HepG2 (cell line): Measurements from ENCODE around the gene GUCY2F. TPM values are rescaled to one million over a fixed set of nuclear protein-coding genes. Genes with fewer than 3 reads are reported as not detected.

Source experiments
- ATAC-seq: fragments of 200-7000 bp; cut with Tn5 transposase; 3 replicates; pipeline ENCODE4 v1.9.1; 2020; ENCODE audit warnings: mild to moderate bottlenecking, moderate library complexity
- BruUV-seq: library from RNA; stranded (reverse); fragments of 400-500 nt; replicated peaks from 2 replicates; lab custom pipeline; 2021; lab: Mats Ljungman, UMichigan
- CTCF ChIA-PET: fragments of 300-600 bp; formaldehyde crosslinking; extraction: SDS; loops from one replicate; lab custom pipeline; 2021; ENCODE audit warnings: low total read pairs, inconsistent platforms, low intra/inter-chr PET ratio; lab: Yijun Ruan, JAX
- POLR2A ChIA-PET: fragments of 350-600 bp; sonication (Branson Sonifier 250); formaldehyde crosslinking; loops from one replicate; lab custom pipeline; 2020; ENCODE audit warnings: antibody characterized with exemption, inconsistent platforms; lab: Yijun Ruan, JAX
- DNase-seq: peaks from one replicate; pipeline ENCODE4 v3.0.0-alpha.2; 2015; ENCODE audit warnings: low spot score
- FAIRE-seq: peaks from 3 replicates; lab custom pipeline; 2011; peaks lifted over from hg19 to GRCh38; lab: Jason Lieb, UNC
- H2AFZ ChIP-seq: one replicate; pipeline ENCODE4 v1.6.1; 2011; ENCODE audit warnings: low read length, inconsistent platforms
- H3K27ac ChIP-seq: fragments of 300-600 bp; 3 replicates; pipeline ENCODE4 v1.8.0; 2011; ENCODE audit warnings: mixed run types, mild to moderate bottlenecking, mixed read lengths, low read length, inconsistent platforms; ENCODE audit not compliant: insufficient read depth; ENCODE audit errors: extremely low read length
- H3K27me3 ChIP-seq, 2 experiments: fragments of 200-600 bp in 1 of 2; 2 replicates in 1 of 2; 3 replicates in 1 of 2; pipeline versions ENCODE4 v1.6.0 to v1.8.0; 2011; ENCODE audit warnings: low read length in 2 of 2, mild to moderate bottlenecking in 2 of 2, moderate library complexity in 2 of 2, inconsistent platforms in 1 of 2; ENCODE audit not compliant: insufficient read depth in 2 of 2, control insufficient read depth in 1 of 2
- H3K36me3 ChIP-seq, 2 experiments: fragments of 200-600 bp in 1 of 2; replicated peaks in 1 of 2; 2 replicates in 1 of 2; 3 replicates in 1 of 2; pipeline versions ENCODE4 v1.5.1 to v1.8.0; 2011; ENCODE audit warnings: low read length in 2 of 2, inconsistent platforms in 1 of 2; ENCODE audit not compliant: insufficient read depth in 2 of 2, control insufficient read depth in 1 of 2
- H3K4me1 ChIP-seq: 2 replicates; pipeline ENCODE4 v1.5.1; 2012; ENCODE audit warnings: low read length, inconsistent platforms; ENCODE audit not compliant: insufficient read depth
- H3K4me2 ChIP-seq: 2 replicates; pipeline ENCODE4 v1.6.0; 2011; ENCODE audit warnings: low read depth, low read length, inconsistent platforms
- H3K4me3 ChIP-seq, 3 experiments: fragments of 200-600 bp in 1 of 3; sonication (generic), shearing (Covaris generic) in 1 of 3; replicated peaks in 1 of 3; 2 replicates each; pipeline ENCODE4 v1.5.1; 2011 to 2016; ENCODE audit warnings: low read length in 3 of 3, inconsistent platforms in 2 of 3, low read depth in 2 of 3, mild to moderate bottlenecking in 2 of 3, control low read depth in 1 of 3, mixed read lengths in 1 of 3; ENCODE audit not compliant: insufficient read depth in 1 of 3
- H3K79me2 ChIP-seq: one replicate; pipeline ENCODE4 v1.6.1; 2011; ENCODE audit warnings: low read length, inconsistent platforms; ENCODE audit not compliant: insufficient read depth
- H3K9ac ChIP-seq: 2 replicates; pipeline ENCODE4 v1.6.0; 2011; ENCODE audit warnings: mild to moderate bottlenecking, low read depth, low read length, inconsistent platforms; ENCODE audit not compliant: insufficient read depth
- H3K9me3 ChIP-seq: 2 replicates; pipeline ENCODE4 v1.5.1; 2012; ENCODE audit warnings: mild to moderate bottlenecking, low read length
- H4K20me1 ChIP-seq: 2 replicates; pipeline ENCODE4 v1.6.0; 2011; ENCODE audit warnings: inconsistent platforms, mild to moderate bottlenecking, low read length, moderate library complexity; ENCODE audit not compliant: insufficient read depth
- KMT2A ChIP-seq: sonication (generic); formaldehyde crosslinking; IDR thresholded peaks from 2 replicates; pipeline ENCODE4 v1.4.0; 2020; ENCODE audit warnings: missing genetic modification reagents
- MAF1 ChIP-seq: sonication (generic); formaldehyde crosslinking; IDR thresholded peaks from 2 replicates; pipeline ENCODE4 v1.5.0; 2020; ENCODE audit warnings: missing genetic modification reagents, borderline replicate concordance
- SMC3 ChIP-seq: IDR thresholded peaks from 2 replicates; pipeline ENCODE4 v1.6.1; 2011; ENCODE audit warnings: low read length, improper control_type of control experiment
- STAG1 ChIP-seq: sonication (generic); formaldehyde crosslinking; IDR thresholded peaks from 2 replicates; pipeline ENCODE4 v1.4.0; 2020; ENCODE audit warnings: missing genetic modification reagents
- ZBTB4 ChIP-seq: sonication (generic); formaldehyde crosslinking; IDR thresholded peaks from 2 replicates; pipeline ENCODE4 v1.4.0; 2020; ENCODE audit warnings: missing genetic modification reagents, mild to moderate bottlenecking, borderline replicate concordance
- ZNF335 ChIP-seq: sonication (generic); formaldehyde crosslinking; IDR thresholded peaks from 2 replicates; pipeline ENCODE4 v1.4.0; 2020; ENCODE audit warnings: missing genetic modification reagents
- ZNF768 ChIP-seq: sonication (generic); formaldehyde crosslinking; IDR thresholded peaks from 2 replicates; pipeline ENCODE4 v1.4.0; 2020; ENCODE audit warnings: missing genetic modification reagents
- WGBS: methylation state at CpG from one replicate; pipeline ENCODE4 v1.1.6; 2017; ENCODE audit warnings: low lambda C conversion rate; 5-methylcytosine and 5-hydroxymethylcytosine counted together
- in situ Hi-C: cut with HindIII; loops from 2 replicates; pipeline ENCODE4 v1.10.0; 2017; ENCODE audit warnings: low pct_unique_long_range_greater_than_20kb; ENCODE audit not compliant: extremely low pct_ligation_motif_present
- intact Hi-C: fragments of 100-400 bp; cut with micrococcal nuclease; formaldehyde crosslinking; loops from one replicate; pipeline ENCODE4 v1.10.0; 2022; ENCODE audit not compliant: unreplicated experiment
- polyA plus RNA-seq, 8 experiments: library from polyadenylated mRNA; depleted of rRNA in 3 of 8; stranded (reverse) in 7 of 8; unstranded in 1 of 8; fragments of >200 nt; fragmentation: Illumina TruSeq in 4 of 8; extraction: Trizol in 4 of 8; gene quantifications; 2 replicates each; pipeline versions ENCODE4 v1.2.1 to v1.2.3, GENCODE V29; 2011 to 2016; ENCODE audit warnings: low read depth in 4 of 8, missing spikeins in 1 of 8, mixed read lengths in 1 of 8; ENCODE audit not compliant: insufficient read depth in 1 of 8
- total RNA-seq, 5 experiments: library from RNA; depleted of rRNA; stranded (reverse); fragments of >200 nt; fragmentation: Illumina TruSeq; extraction: Trizol; gene quantifications; 2 replicates each; pipeline ENCODE4 v1.2.3, GENCODE V29; 2016; ENCODE audit warnings: low read depth in 1 of 5
- TF ChIP-seq, protein P1 (sequence below): sonication (generic); formaldehyde crosslinking; IDR thresholded peaks from 2 replicates; pipeline ENCODE4 v1.4.0; 2020; ENCODE audit warnings: missing genetic modification reagents
- TF ChIP-seq, protein P2 (sequence below): IDR thresholded peaks from 2 replicates; pipeline ENCODE4 v1.6.1; 2016; ENCODE audit warnings: missing compliant biosample characterization, missing genetic modification reagents, borderline replicate concordance
- TF ChIP-seq, protein P3 (sequence below): sonication (generic); formaldehyde crosslinking; IDR thresholded peaks from 2 replicates; pipeline ENCODE4 v1.5.0; 2020; ENCODE audit warnings: mild to moderate bottlenecking, missing genetic modification reagents, moderate library complexity

GUCY2F gene
- total and polyA plus RNA-seq, 2 of the 13 experiments (the other 11 are each of a cell fraction or from before 2014, with no cell fraction given): 0.03 TPM; not detected in 1

GRCh38 chrX:109472939-109473735, 8.7 kb downstream of the GUCY2F start:
- no TSS peak for BruUV-seq
- TF ChIP-seq, protein P1, sequence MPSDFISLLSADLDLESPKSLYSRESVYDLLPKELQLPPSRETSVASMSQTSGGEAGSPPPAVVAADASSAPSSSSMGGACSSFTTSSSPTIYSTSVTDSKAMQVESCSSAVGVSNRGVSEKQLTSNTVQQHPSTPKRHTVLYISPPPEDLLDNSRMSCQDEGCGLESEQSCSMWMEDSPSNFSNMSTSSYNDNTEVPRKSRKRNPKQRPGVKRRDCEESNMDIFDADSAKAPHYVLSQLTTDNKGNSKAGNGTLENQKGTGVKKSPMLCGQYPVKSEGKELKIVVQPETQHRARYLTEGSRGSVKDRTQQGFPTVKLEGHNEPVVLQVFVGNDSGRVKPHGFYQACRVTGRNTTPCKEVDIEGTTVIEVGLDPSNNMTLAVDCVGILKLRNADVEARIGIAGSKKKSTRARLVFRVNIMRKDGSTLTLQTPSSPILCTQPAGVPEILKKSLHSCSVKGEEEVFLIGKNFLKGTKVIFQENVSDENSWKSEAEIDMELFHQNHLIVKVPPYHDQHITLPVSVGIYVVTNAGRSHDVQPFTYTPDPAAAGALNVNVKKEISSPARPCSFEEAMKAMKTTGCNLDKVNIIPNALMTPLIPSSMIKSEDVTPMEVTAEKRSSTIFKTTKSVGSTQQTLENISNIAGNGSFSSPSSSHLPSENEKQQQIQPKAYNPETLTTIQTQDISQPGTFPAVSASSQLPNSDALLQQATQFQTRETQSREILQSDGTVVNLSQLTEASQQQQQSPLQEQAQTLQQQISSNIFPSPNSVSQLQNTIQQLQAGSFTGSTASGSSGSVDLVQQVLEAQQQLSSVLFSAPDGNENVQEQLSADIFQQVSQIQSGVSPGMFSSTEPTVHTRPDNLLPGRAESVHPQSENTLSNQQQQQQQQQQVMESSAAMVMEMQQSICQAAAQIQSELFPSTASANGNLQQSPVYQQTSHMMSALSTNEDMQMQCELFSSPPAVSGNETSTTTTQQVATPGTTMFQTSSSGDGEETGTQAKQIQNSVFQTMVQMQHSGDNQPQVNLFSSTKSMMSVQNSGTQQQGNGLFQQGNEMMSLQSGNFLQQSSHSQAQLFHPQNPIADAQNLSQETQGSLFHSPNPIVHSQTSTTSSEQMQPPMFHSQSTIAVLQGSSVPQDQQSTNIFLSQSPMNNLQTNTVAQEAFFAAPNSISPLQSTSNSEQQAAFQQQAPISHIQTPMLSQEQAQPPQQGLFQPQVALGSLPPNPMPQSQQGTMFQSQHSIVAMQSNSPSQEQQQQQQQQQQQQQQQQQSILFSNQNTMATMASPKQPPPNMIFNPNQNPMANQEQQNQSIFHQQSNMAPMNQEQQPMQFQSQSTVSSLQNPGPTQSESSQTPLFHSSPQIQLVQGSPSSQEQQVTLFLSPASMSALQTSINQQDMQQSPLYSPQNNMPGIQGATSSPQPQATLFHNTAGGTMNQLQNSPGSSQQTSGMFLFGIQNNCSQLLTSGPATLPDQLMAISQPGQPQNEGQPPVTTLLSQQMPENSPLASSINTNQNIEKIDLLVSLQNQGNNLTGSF (CRISPR knock-in tag): no peak
- 0 out of 2 replicates have a peak, but pooled peaks have one; percentile 24 for TF ChIP-seq SMC3
- no peak for TF ChIP-seq ZNF335 (CRISPR knock-in tag)
- TF ChIP-seq MAF1 (CRISPR knock-in tag): no peak
- TF ChIP-seq KMT2A (CRISPR knock-in tag): no peak
- TF ChIP-seq STAG1 (CRISPR knock-in tag): peak; percentile 55
- TF ChIP-seq, protein P2, sequence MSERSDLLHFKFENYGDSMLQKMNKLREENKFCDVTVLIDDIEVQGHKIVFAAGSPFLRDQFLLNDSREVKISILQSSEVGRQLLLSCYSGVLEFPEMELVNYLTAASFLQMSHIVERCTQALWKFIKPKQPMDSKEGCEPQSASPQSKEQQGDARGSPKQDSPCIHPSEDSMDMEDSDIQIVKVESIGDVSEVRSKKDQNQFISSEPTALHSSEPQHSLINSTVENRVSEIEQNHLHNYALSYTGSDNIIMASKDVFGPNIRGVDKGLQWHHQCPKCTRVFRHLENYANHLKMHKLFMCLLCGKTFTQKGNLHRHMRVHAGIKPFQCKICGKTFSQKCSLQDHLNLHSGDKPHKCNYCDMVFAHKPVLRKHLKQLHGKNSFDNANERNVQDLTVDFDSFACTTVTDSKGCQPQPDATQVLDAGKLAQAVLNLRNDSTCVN (CRISPR knock-in tag): no peak
- no peak for TF ChIP-seq ZBTB4 (CRISPR knock-in tag)
- TF ChIP-seq ZNF768: no peak
- TF ChIP-seq, protein P3, sequence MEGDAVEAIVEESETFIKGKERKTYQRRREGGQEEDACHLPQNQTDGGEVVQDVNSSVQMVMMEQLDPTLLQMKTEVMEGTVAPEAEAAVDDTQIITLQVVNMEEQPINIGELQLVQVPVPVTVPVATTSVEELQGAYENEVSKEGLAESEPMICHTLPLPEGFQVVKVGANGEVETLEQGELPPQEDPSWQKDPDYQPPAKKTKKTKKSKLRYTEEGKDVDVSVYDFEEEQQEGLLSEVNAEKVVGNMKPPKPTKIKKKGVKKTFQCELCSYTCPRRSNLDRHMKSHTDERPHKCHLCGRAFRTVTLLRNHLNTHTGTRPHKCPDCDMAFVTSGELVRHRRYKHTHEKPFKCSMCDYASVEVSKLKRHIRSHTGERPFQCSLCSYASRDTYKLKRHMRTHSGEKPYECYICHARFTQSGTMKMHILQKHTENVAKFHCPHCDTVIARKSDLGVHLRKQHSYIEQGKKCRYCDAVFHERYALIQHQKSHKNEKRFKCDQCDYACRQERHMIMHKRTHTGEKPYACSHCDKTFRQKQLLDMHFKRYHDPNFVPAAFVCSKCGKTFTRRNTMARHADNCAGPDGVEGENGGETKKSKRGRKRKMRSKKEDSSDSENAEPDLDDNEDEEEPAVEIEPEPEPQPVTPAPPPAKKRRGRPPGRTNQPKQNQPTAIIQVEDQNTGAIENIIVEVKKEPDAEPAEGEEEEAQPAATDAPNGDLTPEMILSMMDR (CRISPR knock-in tag): peak; percentile 48

More at GRCh38 chrX:109472939-109473735, 8.7 kb downstream of the GUCY2F start:
- no peaks in the 10 kb centered on the region for H3K27me3 ChIP-seq
- no peak overlapping the region for H2AFZ ChIP-seq
- FAIRE-seq (peak; percentile 73), ATAC-seq (peak; percentile 78), DNase-seq (peak; percentile 42)
- no peak overlapping the region for H3K9ac ChIP-seq
- POLR2A ChIA-PET: no interaction called here
- no peaks in the 10 kb centered on the region for H4K20me1 ChIP-seq
- no peaks in the 10 kb centered on the region for H3K9me3 ChIP-seq
- H3K4me3 ChIP-seq: no peak overlapping the region
- no peaks in the 10 kb centered on the region for H3K79me2 ChIP-seq
- WGBS: 9% methylated on average over 7 of the region's 7 CpGs
- 0 out of 2 replicates have a peak, but pooled peaks cover 6% of the 10 kb centered on the region for H3K4me1 ChIP-seq
- CTCF ChIA-PET: interaction anchor here (1.1 kb wide), 1 partner anchor 12 kb away, joined by 4 read pairs; no protein-coding TSS in a partner anchor
- H3K27ac ChIP-seq: no peak overlapping the region
- intact Hi-C loops (no loop called here), in situ Hi-C loops (no loop called here)
- H3K36me3 ChIP-seq: no peaks in the 10 kb centered on the region
- H3K4me2 ChIP-seq: no peak overlapping the region; the same call in 1 of the 2 replicates
